Spinal cord (tissue), 10 donors: ENCODE measurements around the gene SHMT2. TPM values are rescaled to one million over a fixed set of nuclear protein-coding genes. Genes with fewer than 3 reads are reported as not detected.

ENCODE experiments used
- DNase-seq, 6 donors: peaks; one replicate each; pipeline versions ENCODE4 v3.0.0 to v3.0.0-alpha.2; 2013 to 2015; ENCODE audit warnings: low spot score in 6 of 6, low read depth in 4 of 6
- H3K27ac ChIP-seq: one replicate; pipeline ENCODE4 v1.5.1; 2013; ENCODE audit warnings: low read depth, low read length, control low read depth
- H3K27me3 ChIP-seq: one replicate; pipeline ENCODE4 v1.6.1; 2013; ENCODE audit warnings: low read length; ENCODE audit not compliant: control insufficient read depth, insufficient read depth
- H3K36me3 ChIP-seq: one replicate; pipeline ENCODE4 v1.6.1; 2013; ENCODE audit warnings: low read length; ENCODE audit not compliant: control insufficient read depth, insufficient read depth
- H3K4me1 ChIP-seq: one replicate; pipeline ENCODE4 v1.6.1; 2013; ENCODE audit warnings: low read length; ENCODE audit not compliant: control insufficient read depth, insufficient read depth
- H3K4me3 ChIP-seq: one replicate; pipeline ENCODE4 v1.5.1; 2013; ENCODE audit warnings: low read depth, low read length, control low read depth
- H3K9me3 ChIP-seq: one replicate; pipeline ENCODE4 v1.6.1; 2013; ENCODE audit warnings: low read length; ENCODE audit not compliant: control insufficient read depth, insufficient read depth
- WGBS: methylation state at CpG from one replicate; pipeline ENCODE4 v1.1.5; 2013; ENCODE audit warnings: missing lambda C conversion rate; ENCODE audit not compliant: insufficient coverage; 5-methylcytosine and 5-hydroxymethylcytosine counted together
- polyA plus RNA-seq, 2 donors: library from polyadenylated mRNA; unstranded; fragments of 120-200 nt; gene quantifications; one replicate each; pipeline ENCODE4 v1.2.1, GENCODE V29; 2013; ENCODE audit not compliant: insufficient read length in 2 of 2
- total RNA-seq, 2 donors: library from RNA; depleted of rRNA in 1 of 2; stranded (reverse); fragments of 120-200 nt in 1 of 2; fragments of >200 nt in 1 of 2; gene quantifications; one replicate each; pipeline versions ENCODE4 v1.2.3 to v1.2.4, GENCODE V29; 2013 to 2014
- donor health status: healthy.

The SHMT2 gene
- total and polyA plus RNA-seq, 4 donors: 37.5 to 62.6 (median 57.8) TPM

- H3K27me3 ChIP-seq: peaks cover 69% of the 10 kb centered on the region
- H3K9me3 ChIP-seq: no peaks in the 10 kb centered on the region
- H3K4me1 ChIP-seq: peaks cover 70% of the 10 kb centered on the region
- no peak for DNase-seq
- H3K36me3 ChIP-seq: peaks cover 41% of the 10 kb centered on the region
- H3K4me3 ChIP-seq: no peak overlapping the region
- WGBS: 20% methylated on average over 6 of the region's 9 CpGs
- H3K27ac ChIP-seq: no peak overlapping the region
These were observed 7.5 kb downstream of the SHMT2 start for GRCh38 chr12:57236925-57237595.

GRCh38 chr12:57237596-57237931 is 8.1 kb downstream of the SHMT2 start:
- peaks cover 74% of the 10 kb centered on the region for H3K27me3 ChIP-seq
- H3K4me1 ChIP-seq: peaks cover 75% of the 10 kb centered on the region
- no peak for DNase-seq

GRCh38 chr12:57237932-57238853 is 8.7 kb downstream of the SHMT2 start:
- Histone ChIP-seq H3K4me3 (peak overlapping the region; percentile 45), H3K36me3 (peaks cover 30% of the 10 kb centered on the region), H3K27ac (peak overlapping the region; percentile 2), H3K9me3 (no peaks in the 10 kb centered on the region), H3K4me1 (peaks cover 81% of the 10 kb centered on the region), H3K27me3 (peaks cover 78% of the 10 kb centered on the region)
- WGBS: 5% methylated on average over 46 of the region's 63 CpGs
- peak in 2 of 6 donors; percentile 57 to 79 for DNase-seq

More at GRCh38 chr12:57237596-57237931, 8.1 kb downstream of the SHMT2 start:
- Histone ChIP-seq H3K36me3 (peaks cover 36% of the 10 kb centered on the region), H3K9me3 (no peaks in the 10 kb centered on the region), H3K27ac (no peak overlapping the region), H3K4me3 (no peak overlapping the region)
- WGBS: 0% methylated on average over 1 of the region's 5 CpGs

- Histone ChIP-seq H3K4me3 (peak overlapping the region; percentile 45), H3K27ac (peak overlapping the region; percentile 2), H3K9me3 (no peaks in the 10 kb centered on the region), H3K4me1 (peaks cover 89% of the 10 kb centered on the region), H3K27me3 (peaks cover 86% of the 10 kb centered on the region), H3K36me3 (peaks cover 22% of the 10 kb centered on the region)
- 2% methylated on average over 47 of the region's 47 CpGs for WGBS
- peak in 4 of 6 donors; percentile 56 to 96 (median 83) for DNase-seq
These were observed 9.5 kb downstream of the SHMT2 start for GRCh38 chr12:57238854-57239554.

GRCh38 chr12:57239587-57240065 is 10.1 kb downstream of the SHMT2 start:
- WGBS: 1% methylated on average over 14 of the region's 14 CpGs
- peaks cover 16% of the 10 kb centered on the region for H3K36me3 ChIP-seq
- peaks cover 94% of the 10 kb centered on the region for H3K4me1 ChIP-seq
- peak overlapping the region; percentile 70 for H3K27ac ChIP-seq
- H3K4me3 ChIP-seq: peak overlapping the region; percentile 58
- no peaks in the 10 kb centered on the region for H3K9me3 ChIP-seq
- DNase-seq: peak in 1 of 6 donors; percentile 81
- H3K27me3 ChIP-seq: peaks cover 86% of the 10 kb centered on the region

GRCh38 chr12:57240066-57240921 is 10.8 kb downstream of the SHMT2 start:
- Histone ChIP-seq H3K27me3 (peaks cover 83% of the 10 kb centered on the region), H3K9me3 (no peaks in the 10 kb centered on the region), H3K36me3 (peaks cover 9% of the 10 kb centered on the region), H3K4me3 (peak overlapping the region; percentile 58), H3K27ac (peak overlapping the region; percentile 70), H3K4me1 (peaks cover 90% of the 10 kb centered on the region)
- under 1% methylated on average over 65 of the region's 72 CpGs for WGBS
- peak in 5 of 6 donors; percentile 50 to 98 (median 76) for DNase-seq

- Histone ChIP-seq H3K36me3 (peaks cover 5% of the 10 kb centered on the region), H3K27ac (peak overlapping the region; percentile 70), H3K9me3 (no peaks in the 10 kb centered on the region), H3K27me3 (peaks cover 77% of the 10 kb centered on the region), H3K4me3 (peak overlapping the region; percentile 58), H3K4me1 (peaks cover 83% of the 10 kb centered on the region)
- DNase-seq: peak in 2 of 6 donors; percentile 49 to 60
- WGBS: 9% methylated on average over 14 of the region's 19 CpGs
These were observed 11.5 kb downstream of the SHMT2 start for GRCh38 chr12:57240926-57241401.

- DNase-seq: peak in 2 of 6 donors; percentile 88 to 97
- Histone ChIP-seq H3K36me3 (no peaks in the 10 kb centered on the region), H3K27me3 (peaks cover 71% of the 10 kb centered on the region), H3K9me3 (no peaks in the 10 kb centered on the region), H3K4me1 (peaks cover 76% of the 10 kb centered on the region), H3K27ac (peak overlapping the region; percentile 37), H3K4me3 (peak overlapping the region; percentile 38)
- WGBS: 4% methylated on average over 23 of the region's 48 CpGs
These were observed 12.1 kb downstream of the SHMT2 start for GRCh38 chr12:57241402-57242310.
